ENCODE data around the gene XYLT1.

XYLT1 gene

DNA sequence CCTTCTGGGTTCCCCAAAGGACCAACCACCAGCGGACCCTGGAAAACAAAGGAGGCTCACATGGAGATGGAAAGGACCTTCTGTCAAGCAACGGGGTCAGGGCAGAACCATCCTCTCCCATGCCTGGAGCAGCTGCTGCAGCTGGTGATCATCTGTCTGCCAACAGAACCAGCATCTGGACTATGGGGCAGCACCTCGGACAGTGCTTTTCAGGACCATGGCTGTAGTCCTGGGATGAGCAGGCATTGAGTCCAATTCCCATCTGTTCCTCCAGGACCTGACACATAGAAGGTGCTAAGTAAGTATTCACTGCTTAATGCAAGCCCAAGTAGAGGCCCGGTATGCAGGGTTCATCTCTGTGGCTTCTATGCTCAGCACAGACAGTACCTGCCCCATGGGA lies 304.7 kb downstream of the XYLT1 start:
- DNase-seq, result no peak

DNA sequence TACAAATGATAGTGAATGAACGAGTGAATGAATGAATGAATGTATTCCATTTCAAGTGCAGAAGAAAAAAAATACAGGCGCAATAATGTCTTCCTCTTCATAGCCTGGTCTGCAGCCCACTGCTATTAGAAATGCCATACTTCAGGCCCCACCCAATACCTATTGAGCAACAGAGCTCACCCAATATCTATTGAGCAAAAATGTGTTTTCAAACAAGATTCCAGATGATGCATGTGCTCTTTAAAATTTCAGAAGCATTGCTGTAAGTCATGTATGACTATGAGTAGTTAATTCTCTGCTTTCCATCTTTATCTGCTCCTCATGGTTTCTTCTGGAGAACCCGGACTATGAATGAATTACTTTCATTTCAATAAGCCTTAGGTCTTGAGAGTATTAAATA lies 308.2 kb downstream of the XYLT1 start:
- peak; percentile 16 for DNase-seq

DNA sequence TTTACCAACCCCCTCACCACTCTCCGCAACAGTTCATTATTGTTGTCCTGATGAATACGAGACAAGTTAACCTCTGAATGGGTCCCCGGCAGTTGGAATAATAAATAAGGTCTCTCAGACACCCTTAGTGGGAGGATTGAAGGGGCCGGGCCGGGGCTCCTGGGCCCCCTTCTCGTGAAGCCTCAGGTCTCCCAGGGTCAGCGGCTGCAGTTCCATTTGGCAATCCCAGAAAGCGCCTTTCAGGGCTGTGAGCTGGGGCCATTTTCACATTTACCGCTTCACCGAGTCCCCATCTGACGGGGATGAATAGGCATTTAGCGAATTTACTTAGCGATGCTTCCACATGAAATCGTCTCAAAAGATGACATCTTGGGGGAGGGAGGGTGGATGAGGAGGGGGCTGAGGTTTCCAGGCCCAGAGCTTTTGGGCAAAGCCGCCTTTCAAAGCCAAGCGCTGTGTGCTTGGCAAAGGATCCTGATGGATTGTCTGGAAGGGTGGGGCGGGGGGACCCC lies 309.8 kb downstream of the XYLT1 start:
- no peak for DNase-seq

DNA sequence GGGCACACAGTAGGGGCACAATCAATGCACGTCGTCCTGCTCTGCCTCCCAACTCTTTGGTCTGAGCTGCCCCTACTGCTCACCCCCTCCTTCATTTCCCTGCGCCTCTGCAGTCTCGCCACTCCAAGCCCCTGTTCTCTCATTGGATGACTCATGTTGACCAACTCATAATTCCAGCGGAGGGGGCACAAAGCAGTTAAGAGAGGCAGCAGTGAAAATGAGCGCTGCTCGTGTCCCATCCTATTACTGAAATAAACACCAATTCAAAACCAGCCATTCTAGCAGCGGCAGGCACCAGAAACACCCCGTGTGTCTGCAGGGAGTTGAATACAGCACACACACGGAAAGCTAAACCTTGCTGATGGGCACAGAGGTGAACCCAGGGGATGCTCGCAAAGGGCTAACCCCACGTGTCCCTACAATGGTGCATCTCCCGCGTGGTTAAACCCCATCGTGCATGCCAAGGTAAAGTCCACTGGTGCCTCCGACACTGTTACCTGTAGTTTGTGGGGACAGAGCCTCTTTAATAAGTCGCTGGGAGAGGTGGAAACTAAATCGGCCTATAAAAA lies 310.4 kb downstream of the XYLT1 start:
- DNase-seq, result peak; percentile 62

DNA sequence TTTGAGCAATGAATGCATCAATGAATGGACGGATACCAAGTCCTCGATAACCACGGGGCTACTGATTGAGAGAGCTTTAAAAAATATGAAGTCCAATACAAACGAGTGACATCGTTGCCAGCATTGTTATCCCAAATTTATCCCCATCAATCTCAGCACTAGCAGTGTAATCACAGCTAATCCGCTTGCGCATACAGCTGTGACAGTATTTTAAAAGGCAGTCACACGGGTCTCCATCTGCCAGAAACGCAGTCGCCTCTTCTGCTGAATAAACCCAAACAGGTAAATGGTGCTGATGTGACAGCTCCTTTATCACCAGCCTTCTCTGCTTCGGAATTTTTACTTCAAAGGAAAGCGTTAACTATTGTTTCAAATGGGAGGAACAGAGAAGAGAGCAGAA lies 311.1 kb downstream of the XYLT1 start:
- DNase-seq, result no peak

GRCh38 chr16:17155936-17156335 lies 314.8 kb downstream of the XYLT1 start:
- no peak for DNase-seq

- no peak for DNase-seq
Observed at GRCh38 chr16:17155485-17155884, 315.3 kb downstream of the XYLT1 start.

- DNase-seq, result no peak
Observed at GRCh38 chr16:17154981-17155380, 315.8 kb downstream of the XYLT1 start.

DNA sequence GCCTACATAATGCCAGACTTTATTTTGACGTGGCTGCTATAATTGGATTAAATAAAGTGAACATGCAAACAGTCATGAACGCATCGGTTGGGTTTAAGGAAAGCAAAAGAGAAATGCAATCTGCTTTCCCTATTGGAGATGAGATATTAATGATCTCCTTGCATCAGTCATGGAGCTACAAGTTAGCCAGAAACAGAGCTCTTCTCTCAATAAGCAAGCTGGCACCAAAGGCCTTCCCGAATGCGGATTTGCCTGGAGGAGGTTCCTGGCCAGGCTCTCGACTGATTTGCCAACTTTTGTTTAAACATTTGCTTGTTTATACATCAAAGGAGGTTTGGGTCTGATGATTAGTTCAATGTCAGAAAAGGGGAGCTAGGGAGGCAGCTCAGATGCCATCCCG lies 318.4 kb downstream of the XYLT1 start:
- no peak for DNase-seq

- DNase-seq, result no peak
Observed at GRCh38 chr16:17151335-17151734, 319.4 kb downstream of the XYLT1 start.

DNA sequence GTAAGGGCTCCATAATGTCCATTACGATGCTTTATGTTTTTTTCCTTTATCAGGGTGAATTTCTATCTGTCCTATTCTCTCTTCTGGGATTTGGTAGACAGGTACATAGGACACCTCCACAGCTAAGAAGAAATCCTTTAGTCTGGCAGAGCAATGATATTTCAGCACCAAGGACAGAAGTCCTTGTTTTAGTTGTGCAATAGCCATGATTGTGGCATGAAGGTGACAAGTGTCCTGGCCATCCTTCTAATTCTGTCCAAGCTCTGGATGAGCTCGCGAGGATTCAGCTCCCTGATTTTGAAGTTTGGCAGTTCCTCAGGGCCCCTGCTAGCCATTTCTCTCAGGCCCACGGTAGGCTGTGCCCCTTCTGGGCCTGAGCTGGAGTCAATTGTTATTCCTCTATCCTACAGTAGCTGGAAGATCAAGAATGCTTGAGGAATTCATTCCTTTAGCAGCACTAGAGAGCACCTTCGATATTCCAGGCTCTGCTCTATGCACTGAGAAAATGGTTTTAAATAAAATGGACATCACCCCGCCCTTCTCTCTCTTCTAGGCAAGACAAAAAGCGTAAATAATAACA lies 320.8 kb downstream of the XYLT1 start:
- DNase-seq, result no peak

DNA sequence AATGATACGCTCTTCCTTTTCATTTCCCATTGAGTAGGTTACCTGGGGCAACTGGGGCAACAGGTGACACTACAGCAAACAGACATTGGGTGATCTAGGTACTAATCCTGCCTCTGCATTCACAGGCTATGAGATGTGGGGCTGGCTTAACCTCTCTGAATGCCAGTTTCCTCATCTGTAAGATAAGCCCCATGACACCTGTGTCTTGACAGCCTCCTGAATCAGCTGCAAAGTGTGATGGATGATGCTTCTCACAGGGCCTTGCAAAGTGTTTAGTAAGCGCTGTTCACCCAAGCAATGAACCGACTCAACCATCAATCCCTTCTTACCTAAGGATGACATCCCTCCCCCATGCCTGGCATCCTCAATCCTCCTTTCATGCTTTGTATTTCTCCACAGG lies 322.8 kb downstream of the XYLT1 start:
- no peak for DNase-seq

DNA sequence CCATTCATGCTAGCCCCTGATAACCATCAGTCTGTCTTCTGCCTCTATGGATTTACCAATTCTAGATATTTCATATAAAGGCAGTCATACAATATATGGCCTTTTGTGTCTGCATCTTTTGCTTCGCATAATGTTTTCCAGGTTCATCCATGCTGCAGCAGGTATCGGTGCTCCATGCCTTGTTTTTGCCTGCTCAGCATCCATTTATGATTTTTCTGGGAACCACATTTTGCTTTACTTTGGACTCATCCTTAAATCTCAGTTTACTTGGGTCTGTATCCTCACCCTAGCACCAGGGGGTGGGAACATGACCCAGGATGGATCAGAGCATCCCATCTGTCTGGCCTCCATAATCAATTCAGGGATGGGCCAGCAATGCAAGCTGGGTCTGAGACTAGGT lies 325.7 kb downstream of the XYLT1 start:
- no peak for DNase-seq

DNA sequence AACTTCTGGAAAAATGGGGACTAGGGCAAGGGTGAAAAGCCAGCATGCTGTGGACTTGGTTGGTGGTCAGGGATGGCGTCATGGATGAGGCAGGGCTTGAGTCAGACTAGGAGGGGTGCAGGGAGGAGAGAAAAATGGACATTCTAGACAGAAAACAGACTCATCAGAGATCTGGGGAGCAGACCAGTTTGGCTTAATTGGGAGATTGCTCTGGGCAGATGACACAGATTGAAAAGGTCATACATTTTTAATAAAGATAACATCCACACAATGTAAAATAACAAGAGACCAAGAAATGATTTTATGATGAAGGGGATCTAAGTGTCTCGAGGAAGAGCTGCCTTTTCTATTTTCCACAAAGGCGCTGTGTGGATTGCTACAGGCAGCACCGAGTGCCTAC lies 326.3 kb downstream of the XYLT1 start:
- no peak for DNase-seq

DNA sequence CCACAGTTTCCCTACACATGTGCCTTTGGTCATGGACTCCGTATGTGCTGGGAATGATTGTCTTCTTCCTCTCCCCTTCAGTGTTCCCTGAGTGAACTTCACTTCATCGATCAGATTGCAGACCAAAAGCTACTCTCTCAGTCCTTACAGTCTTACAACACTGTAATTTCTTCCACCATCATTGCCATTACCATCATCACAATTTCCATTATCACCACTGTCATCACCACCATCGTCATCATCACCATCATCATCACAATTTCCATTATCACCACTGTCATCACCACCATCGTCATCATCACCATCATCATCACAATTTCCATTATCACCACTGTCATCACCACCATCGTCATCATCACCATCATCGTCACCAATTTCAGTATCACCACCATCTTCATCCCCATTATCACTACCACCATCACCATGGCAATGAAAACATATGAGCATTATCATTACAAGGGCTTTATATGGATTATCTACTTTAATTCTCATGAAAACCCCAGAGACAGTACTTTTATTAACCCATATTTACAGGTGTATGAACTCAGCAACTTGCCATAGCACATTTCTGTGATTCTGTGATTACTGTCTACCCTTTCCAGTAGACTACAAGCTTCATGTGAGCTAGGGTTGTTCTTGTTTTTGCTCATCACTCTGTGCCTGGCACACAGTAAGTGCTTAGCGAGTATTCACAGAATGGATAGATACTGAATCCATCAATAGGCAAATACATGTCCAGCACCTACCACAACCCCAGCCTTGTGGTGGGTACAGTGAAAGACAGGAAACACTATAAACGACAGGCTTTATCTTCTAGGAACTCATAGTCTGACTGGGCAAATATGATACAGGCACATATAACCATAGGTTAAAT lies 327.0 kb downstream of the XYLT1 start:
- DNase-seq, result no peak

GRCh38 chr16:17138801-17139200 lies 332.0 kb downstream of the XYLT1 start:
- DNase-seq, result peak; percentile 24

- DNase-seq, result no peak
Observed at GRCh38 chr16:17135439-17135838, 335.3 kb downstream of the XYLT1 start.

DNA sequence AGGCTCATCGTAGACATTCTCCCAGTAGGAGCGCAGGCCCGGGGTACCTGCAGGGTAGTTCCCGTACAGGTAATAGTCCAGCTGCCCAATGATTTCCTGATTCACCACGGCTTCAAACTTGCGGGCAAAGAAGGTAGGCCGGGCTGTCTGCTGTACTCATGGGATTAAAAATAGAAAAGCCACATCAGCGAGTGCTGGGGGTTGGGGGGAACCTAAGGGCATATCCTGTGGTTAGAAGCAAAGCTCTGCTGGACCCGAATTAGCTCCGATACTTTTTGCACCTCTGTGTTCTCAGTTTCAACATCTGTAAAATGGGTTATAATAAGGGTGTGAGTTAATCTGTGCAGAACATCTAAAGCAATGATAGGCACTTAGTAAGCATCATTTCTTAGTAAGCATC lies 336.2 kb downstream of the XYLT1 start:
- no peak for DNase-seq

- no peak for DNase-seq
Observed at GRCh38 chr16:17133851-17134250, 336.9 kb downstream of the XYLT1 start.

GRCh38 chr16:17131351-17131750 lies 339.4 kb downstream of the XYLT1 start:
- DNase-seq, result no peak

DNA sequence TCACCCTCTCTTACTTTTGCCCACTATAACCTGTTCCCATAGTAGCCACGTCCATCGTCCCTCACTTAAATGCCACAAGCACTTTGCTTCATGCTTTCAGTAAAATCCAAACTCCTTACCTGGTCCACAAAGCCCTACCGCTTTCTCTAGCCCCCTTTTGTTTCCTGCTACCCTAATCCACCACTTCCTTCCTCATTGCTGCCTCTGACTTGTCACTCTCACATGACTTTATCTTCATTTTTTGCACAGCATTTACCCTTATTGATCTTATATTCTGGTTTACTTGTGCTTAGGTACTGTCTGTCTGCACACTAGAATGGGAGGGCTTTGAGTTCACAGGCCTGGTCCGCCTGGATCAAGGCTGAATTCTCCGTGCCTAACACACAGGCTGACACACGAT lies 340.0 kb downstream of the XYLT1 start:
- no peak for DNase-seq

GRCh38 chr16:17129971-17130370 lies 340.8 kb downstream of the XYLT1 start:
- DNase-seq, result no peak

GRCh38 chr16:17128791-17129190 lies 342.0 kb downstream of the XYLT1 start:
- DNase-seq, result no peak

GRCh38 chr16:17126156-17126555 lies 344.6 kb downstream of the XYLT1 start:
- DNase-seq, result no peak

All from fibroblast of upper back skin (primary cell).